Measurements from ENCODE around the gene MTMR1.

Gene MTMR1

GRCh38 chrX:150697641-150698040, 4.4 kb downstream of the MTMR1 start:
- no peak for DNase-seq

- no peak for DNase-seq
Measured at GRCh38 chrX:150698981-150699380, 5.8 kb downstream of the MTMR1 start.

DNA sequence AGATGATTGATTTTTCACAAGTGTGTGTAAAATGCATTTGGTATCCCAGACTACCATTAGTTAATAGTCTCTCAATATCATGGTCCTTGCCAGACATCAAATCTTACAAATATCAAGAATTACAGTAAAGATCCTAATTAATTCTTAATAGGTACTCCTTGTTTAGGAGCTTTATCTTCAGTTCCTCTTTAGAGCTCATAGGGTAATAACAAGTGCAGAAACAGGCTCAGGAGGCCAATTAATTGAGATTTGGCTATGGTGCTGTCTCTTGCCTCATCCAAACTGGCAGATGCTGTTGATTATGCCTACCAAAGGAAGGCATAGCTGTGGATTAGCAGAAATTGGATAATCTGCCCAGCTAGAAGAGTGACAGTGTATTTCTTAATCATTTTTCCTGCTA, 6.9 kb downstream of the MTMR1 start:
- DNase-seq, result no peak

DNA sequence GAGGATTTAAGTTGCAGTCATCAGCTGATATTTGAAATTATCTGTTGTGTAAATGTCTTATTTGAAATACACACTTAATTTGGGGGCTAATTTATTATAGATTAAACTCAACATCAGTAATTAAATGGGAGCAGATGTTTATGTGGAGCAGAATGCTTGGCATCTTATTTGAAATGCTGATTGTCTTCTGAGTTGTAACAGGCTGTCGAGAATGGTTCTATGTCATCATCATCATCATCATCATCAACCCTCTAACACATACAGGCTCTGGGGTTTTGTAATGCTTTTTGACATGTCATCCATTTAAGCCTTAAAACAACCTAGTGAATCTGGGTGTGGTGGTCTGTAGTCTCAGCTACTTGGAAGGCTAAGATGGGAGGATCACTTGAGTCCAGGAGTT, 8.2 kb downstream of the MTMR1 start:
- no peak for DNase-seq

DNA sequence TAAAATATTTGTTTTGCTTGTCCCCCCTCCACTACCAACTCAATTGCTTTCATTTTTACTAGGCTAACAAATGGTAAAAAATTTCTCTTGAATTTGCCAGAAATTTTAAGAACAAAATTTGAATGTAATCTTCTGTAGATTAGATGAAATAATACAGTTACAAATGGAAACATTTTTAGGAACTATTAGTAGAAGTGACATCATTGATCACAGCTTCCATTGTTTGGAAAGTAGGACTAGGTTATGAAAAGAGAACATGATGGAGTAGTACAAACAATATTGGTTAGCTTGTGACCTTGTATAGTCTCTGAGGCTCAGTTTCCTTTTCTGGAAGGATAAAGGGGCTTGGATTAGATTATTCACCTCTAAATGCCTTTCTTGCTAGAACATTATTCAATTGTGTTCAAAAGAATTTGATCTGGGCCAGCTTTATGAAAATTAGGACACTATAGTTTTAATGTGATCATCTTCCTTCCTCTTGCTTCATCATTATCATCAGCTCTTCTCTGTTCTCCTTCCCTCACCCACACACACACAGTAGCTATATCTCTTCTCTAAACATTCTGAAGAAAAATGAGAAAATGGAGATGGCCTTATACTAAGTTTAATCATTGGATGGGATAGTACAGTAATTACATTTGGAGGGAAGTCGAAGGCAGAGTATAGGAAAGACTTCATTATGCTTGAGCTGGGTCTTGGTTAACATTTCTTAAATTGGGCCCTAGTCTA, 9.9 kb downstream of the MTMR1 start:
- no peak for DNase-seq

DNA sequence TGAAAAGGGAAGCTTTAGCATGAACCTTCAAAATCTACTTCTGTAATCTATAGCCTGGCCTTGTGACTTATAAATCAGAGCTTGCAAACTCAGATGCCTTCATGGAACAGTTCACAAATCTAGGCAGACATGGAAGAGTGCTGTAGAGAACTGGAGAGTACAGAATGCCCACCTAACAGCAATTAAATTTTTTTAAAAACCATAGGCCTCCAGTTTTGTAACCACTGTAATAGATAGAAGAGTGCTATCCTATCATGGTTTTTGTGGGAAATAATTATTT, 10.4 kb downstream of the MTMR1 start:
- no peak for DNase-seq

DNA sequence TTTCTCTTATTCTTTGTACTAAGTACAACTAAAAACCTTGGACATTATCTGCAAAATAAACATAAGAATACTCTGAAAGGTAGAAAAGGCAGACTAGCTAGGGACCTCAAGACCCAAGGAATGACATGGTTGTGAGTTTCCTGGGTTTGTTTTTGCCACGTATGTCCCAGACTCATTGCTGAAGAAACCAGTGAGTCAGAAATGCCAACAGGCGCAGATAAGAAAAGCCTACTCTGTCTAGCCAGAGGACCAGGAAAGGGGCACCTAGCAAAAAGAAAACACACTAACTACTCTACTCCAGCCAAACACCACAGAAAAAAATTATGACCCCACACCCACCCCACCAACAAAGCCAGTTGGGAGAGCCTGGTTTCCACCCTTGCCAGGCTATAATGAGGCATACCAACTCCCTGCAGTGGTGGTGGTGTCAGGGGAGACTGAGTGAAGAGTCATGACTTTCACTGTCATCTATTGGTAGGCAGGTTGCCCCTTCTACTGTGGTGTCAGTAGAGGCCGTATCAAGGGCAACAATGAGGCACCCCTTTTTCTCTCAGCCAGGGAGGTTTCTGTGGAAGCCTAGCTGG, 10.9 kb downstream of the MTMR1 start:
- no peak for DNase-seq

GRCh38 chrX:150712619-150713018, 19.4 kb downstream of the MTMR1 start:
- DNase-seq, result no peak

DNA sequence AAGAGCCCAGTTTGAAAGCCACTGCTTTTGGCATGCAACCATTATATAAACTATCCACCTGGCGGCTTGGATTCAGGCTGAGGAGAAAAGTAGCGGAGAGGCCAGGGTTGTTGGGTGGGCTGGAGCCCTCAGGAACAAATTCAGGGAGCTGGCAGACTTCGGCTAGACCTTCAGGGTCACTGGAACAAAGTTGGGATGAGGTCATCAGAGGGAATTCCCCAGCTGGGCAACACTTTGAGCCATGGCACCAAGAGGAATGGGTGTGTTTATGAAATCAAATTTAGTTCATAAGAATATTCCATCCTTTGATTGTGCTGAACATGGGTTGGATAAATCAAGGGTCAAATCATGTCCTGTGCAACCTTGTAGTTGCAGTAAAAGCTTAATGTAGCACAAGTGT, 22.0 kb downstream of the MTMR1 start:
- DNase-seq, result no peak

GRCh38 chrX:150719621-150720020, 26.4 kb downstream of the MTMR1 start:
- peak; percentile 82 for DNase-seq

DNA sequence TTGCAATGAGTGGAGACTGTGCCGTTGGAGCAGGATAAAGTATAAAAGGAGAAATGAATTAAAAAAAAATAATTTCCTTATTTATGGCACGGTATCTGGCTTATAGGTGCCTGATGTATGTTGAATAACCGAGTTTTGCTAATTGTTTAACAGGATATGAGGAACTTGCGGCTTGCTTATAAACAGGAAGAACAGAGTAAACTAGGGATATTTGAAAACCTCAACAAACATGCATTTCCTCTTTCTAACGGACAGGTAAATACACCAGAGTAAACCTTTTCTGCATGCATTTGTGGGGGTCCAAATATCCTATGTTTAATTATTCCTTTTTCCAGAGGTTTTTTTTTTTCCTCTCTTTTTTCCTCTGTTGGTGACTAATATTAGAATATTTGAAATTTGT, 36.8 kb downstream of the MTMR1 start:
- no peak for DNase-seq

DNA sequence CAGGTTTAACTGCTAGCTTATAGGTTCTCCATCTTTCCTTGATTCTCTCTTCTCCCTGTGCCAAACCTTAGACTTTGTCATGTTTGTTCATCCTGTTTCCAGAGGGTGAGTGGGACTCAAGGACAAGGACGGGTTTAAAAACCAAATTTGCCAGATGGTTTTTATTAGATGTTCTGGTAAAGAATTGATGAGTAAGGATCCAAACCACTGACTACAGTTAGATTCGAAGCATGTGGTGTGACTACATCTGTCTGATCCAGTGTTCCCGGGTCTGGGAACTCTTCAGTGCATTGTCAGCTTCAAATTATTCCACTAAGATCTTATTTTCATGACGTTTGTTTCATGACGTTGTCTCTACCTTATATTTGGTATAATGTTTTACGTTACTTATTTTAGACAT, 37.5 kb downstream of the MTMR1 start:
- DNase-seq, result no peak

DNA sequence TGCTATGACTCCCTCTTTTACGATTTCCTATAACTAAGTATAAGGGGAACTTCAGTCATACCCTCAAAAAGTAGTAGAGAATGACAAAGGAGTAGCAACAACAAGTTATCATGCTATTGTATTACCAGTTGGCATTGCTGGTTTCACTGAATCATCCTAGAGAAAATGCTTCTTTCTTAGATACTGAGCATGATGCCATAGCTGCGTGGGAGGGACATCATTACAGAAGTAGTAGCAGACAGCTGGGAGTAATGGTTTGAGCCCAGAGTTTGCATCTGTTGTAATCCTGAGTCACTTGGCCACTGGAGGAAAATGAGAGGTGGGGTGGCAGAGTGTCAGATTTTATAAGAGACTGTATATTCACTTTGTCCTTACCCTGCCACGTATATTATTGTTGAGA, 38.6 kb downstream of the MTMR1 start:
- no peak for DNase-seq

DNA sequence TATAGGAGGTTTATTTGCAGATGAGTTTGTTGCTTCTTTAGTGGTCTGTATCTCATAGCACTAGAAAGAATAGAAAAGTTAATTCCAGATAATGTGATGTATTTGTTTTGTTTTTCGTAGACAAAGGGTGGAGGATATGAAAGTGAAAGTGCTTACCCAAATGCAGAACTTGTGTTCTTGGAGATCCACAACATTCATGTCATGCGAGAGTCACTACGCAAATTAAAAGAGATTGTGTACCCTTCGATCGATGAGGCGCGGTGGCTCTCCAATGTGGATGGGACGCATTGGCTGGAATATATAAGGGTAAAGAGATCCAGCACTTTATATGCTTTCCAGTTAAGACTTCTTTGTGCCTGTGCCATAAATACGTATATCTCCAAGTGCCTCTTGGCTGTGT, 43.3 kb downstream of the MTMR1 start:
- no peak for DNase-seq

DNA sequence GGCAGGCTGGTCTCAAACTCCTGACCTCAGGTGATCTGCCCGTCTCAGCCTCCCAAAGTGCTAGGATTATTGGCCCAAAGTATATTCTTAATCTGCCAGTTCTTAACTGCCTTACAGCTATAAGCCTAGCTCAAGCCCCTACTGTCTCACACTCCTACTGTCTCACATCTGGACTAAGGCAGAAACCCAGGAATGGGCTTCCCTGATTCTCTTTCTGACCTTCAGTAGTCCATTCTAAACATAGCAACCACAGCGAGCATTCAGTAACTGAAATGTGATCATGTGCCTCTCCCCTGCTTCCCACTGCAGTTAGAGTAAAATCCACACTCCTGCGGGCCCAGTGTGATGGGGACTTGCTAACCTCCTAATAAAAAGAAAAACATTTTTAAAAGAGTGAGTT, 58.9 kb downstream of the MTMR1 start:
- no peak for DNase-seq

GRCh38 chrX:150753357-150753756, 60.2 kb downstream of the MTMR1 start:
- DNase-seq, result no peak

- no peak for DNase-seq
Measured at GRCh38 chrX:150753968-150754367, 60.8 kb downstream of the MTMR1 start.

GRCh38 chrX:150757371-150757770, 64.2 kb downstream of the MTMR1 start:
- DNase-seq, result no peak

DNA sequence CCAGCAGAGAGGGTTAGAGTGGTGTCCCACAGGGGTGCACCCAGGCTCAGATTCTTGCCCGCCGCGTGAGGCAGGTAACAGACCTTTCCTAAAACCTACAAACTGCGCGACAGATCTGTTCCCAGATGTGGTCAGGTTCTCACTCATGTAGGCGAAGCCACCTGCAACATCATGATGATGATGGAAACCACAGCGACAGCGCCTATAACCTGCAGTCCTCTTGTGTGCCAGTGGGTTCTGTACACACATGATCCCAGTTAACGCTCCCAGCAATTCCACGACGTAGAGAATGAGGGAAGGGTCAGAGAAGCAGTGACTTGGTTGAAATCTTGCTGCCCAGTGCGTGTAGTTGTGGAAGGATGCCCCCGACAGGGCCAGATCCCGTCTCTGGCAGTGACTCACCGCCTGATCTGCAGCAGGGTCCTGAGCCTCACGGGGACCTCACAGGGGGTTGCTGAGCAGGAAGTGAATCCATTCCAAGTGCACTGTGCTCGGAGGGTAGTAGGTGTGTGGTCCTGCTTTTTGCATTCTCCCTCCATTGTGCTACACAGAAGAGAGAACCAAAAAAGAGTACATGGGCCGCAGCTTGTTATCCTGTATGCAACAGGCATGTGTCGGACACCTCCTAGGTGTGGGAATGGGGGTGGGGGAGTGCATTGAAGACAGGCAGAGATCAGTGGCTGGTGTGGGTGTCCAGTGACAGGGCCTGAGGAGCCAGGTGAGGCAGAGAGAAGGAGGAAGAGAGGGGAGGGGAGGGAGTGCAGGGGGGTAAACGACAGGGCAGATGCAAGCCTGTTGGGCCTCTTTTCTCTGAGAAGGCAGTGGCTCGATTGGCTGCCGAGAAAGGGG, 66.6 kb downstream of the MTMR1 start:
- DNase-seq, result no peak

- no peak for DNase-seq
Measured at GRCh38 chrX:150761176-150761818, 68.1 kb downstream of the MTMR1 start.

GRCh38 chrX:150761819-150762216, 68.6 kb downstream of the MTMR1 start:
- no peak for DNase-seq

GRCh38 chrX:150762258-150763165, 69.3 kb downstream of the MTMR1 start:
- peak; percentile 9 for DNase-seq

DNA sequence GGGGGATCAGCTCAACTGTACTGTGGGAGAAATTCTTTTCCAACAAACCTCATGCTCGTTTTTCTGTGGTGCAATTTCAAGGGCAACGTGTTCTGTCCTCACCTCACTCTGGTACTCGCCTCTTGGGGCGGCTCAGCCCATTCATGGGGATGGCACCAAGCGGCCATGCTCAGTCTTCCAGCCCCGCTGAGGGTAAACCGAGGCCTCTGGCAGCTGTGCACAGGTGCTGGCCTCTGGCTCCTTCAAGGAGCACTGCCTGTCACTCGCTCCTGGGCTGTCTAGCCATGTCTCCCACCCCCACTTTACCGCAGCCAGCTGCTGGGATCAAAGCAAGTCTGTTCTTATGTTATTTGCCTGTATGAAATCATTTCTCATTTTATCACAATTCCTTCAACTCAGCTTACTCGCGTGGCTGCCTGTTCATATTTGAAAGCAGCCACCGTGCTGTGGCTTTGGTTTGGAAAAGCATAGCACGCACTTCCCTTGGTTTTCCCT, 70.2 kb downstream of the MTMR1 start:
- DNase-seq, result no peak
